Right atrium auricular region (tissue), 2 donors: ENCODE data around the gene KCNE4. TPM values are rescaled to one million over a fixed set of nuclear protein-coding genes. Genes with fewer than 3 reads are reported as not detected.

Experiments
- DNase-seq: peaks from one replicate; pipeline ENCODE4 v3.0.0-alpha.2; 2019; ENCODE audit warnings: low spot score
- H3K27ac ChIP-seq, 2 donors: fragments of 200-600 bp; sonication (generic); 1 replicate in 1 of 2; 2 replicates in 1 of 2; pipeline ENCODE4 v1.5.1; 2016 to 2019
- H3K27me3 ChIP-seq, 2 donors: fragments of 200-600 bp; sonication (generic); one replicate each; pipeline versions ENCODE4 v1.5.1 to v1.6.0; 2017 to 2019
- H3K36me3 ChIP-seq: fragments of 200-600 bp; sonication (generic); one replicate; pipeline ENCODE4 v1.5.1; 2016
- H3K4me1 ChIP-seq, 2 donors: fragments of 200-600 bp; sonication (generic); one replicate each; pipeline versions ENCODE4 v1.5.1 to v1.6.0; 2017 to 2019
- H3K4me3 ChIP-seq, 2 donors: fragments of 200-600 bp; sonication (generic); 1 replicate in 1 of 2; 2 replicates in 1 of 2; pipeline ENCODE4 v1.5.1; 2017 to 2019; ENCODE audit warnings: mild to moderate bottlenecking in 1 of 2, moderate library complexity in 1 of 2
- H3K9me3 ChIP-seq, 2 donors: fragments of 200-600 bp; sonication (generic); one replicate each; pipeline ENCODE4 v1.5.1; 2019
- CTCF ChIP-seq, 2 donors: fragments of 200-600 bp; sonication (generic); IDR thresholded peaks; one replicate each; pipeline ENCODE4 v1.5.1; 2019; ENCODE audit warnings: antibody characterized with exemption in 2 of 2
- total RNA-seq, 2 donors: library from RNA; depleted of rRNA; stranded (reverse); fragments of >200 nt; gene quantifications; one replicate each; pipeline ENCODE4 v1.1.0, GENCODE V29; 2016

Gene KCNE4
- total RNA-seq, 2 donors from 2014 or later = 3.4 to 4.0 TPM

- Histone ChIP-seq H3K9me3 (no peaks in the 10 kb centered on the region), H3K27ac (no peak overlapping the region), H3K36me3 (no peaks in the 10 kb centered on the region), H3K4me1 (no peaks in the 10 kb centered on the region), H3K27me3 (no peaks in the 10 kb centered on the region), H3K4me3 (no peak overlapping the region)
- DNase-seq = no peak
- no peak for TF ChIP-seq CTCF (IDR thresholded peaks at IDR 0.05)
Observed at GRCh38 chr2:223026357-223027110, 25.5 kb upstream of the KCNE4 start.

GRCh38 chr2:223027442-223027841 lies 24.5 kb upstream of the KCNE4 start:
- TF ChIP-seq CTCF (IDR thresholded peaks at IDR 0.05) = no peak
- Histone ChIP-seq H3K27ac (no peak overlapping the region), H3K27me3 (no peaks in the 10 kb centered on the region), H3K4me3 (no peak overlapping the region), H3K4me1 (no peaks in the 10 kb centered on the region), H3K36me3 (no peaks in the 10 kb centered on the region), H3K9me3 (peaks cover 0 to 6% of the 10 kb centered on the region in 2 donors)
- DNase-seq = no peak

GRCh38 chr2:223029287-223029686 lies 22.7 kb upstream of the KCNE4 start:
- DNase-seq = no peak
- TF ChIP-seq CTCF (IDR thresholded peaks at IDR 0.05) = no peak
- Histone ChIP-seq H3K4me1 (no peaks in the 10 kb centered on the region), H3K27ac (no peak overlapping the region), H3K4me3 (no peak overlapping the region), H3K9me3 (peaks cover 0 to 9% of the 10 kb centered on the region in 2 donors), H3K36me3 (no peaks in the 10 kb centered on the region), H3K27me3 (no peaks in the 10 kb centered on the region)

- no peak for TF ChIP-seq CTCF (IDR thresholded peaks at IDR 0.05)
- no peak for DNase-seq
- no peak overlapping the region for H3K27ac ChIP-seq
- no peaks in the 10 kb centered on the region for H3K36me3 ChIP-seq
- no peaks in the 10 kb centered on the region for H3K27me3 ChIP-seq
- H3K4me1 ChIP-seq = no peaks in the 10 kb centered on the region
- peaks cover 0 to 9% of the 10 kb centered on the region in 2 donors for H3K9me3 ChIP-seq
- no peak overlapping the region for H3K4me3 ChIP-seq
Observed at GRCh38 chr2:223032187-223033142, 19.5 kb upstream of the KCNE4 start.

GRCh38 chr2:223034221-223034975 lies 17.6 kb upstream of the KCNE4 start:
- Histone ChIP-seq H3K4me1 (no peaks in the 10 kb centered on the region), H3K27me3 (no peaks in the 10 kb centered on the region), H3K9me3 (peaks cover 0 to 9% of the 10 kb centered on the region in 2 donors), H3K4me3 (no peak overlapping the region), H3K36me3 (no peaks in the 10 kb centered on the region), H3K27ac (no peak overlapping the region)
- DNase-seq = no peak
- TF ChIP-seq CTCF (IDR thresholded peaks at IDR 0.05) = no peak
